Measurements from ENCODE around the gene COX19.

Gene COX19

GRCh38 chr7:978049-978346, 2.6 kb upstream of the COX19 start:
- DNase-seq (ENCODE audit: low read depth), result no peak

GRCh38 chr7:977326-978048, 2.1 kb upstream of the COX19 start:
- DNase-seq (ENCODE audit: low read depth), result no peak

GRCh38 chr7:976901-977325, 1.6 kb upstream of the COX19 start:
- DNase-seq (ENCODE audit: low read depth), result no peak

- no peak for DNase-seq (ENCODE audit: low read depth)
Observed at GRCh38 chr7:975702-976473, 539 bp upstream of the COX19 start.

GRCh38 chr7:974172-974571, 1.2 kb downstream of the COX19 start:
- peak; percentile 58 for DNase-seq (ENCODE audit: low read depth)

GRCh38 chr7:973312-973711, 2.0 kb downstream of the COX19 start:
- DNase-seq (ENCODE audit: low read depth), result peak; percentile 75

GRCh38 chr7:972676-973309, 2.6 kb downstream of the COX19 start:
- peak; percentile 99 for DNase-seq (ENCODE audit: low read depth)

GRCh38 chr7:972110-972509, 3.2 kb downstream of the COX19 start:
- DNase-seq (ENCODE audit: low read depth), result no peak

- DNase-seq (ENCODE audit: low read depth), result no peak
Observed at GRCh38 chr7:970744-971143, 4.6 kb downstream of the COX19 start.

GRCh38 chr7:969403-969802, 5.9 kb downstream of the COX19 start:
- DNase-seq (ENCODE audit: low read depth), result no peak

GRCh38 chr7:968205-969105, 6.9 kb downstream of the COX19 start:
- DNase-seq (ENCODE audit: low read depth), result no peak

GRCh38 chr7:967361-968082, 7.8 kb downstream of the COX19 start:
- DNase-seq (ENCODE audit: low read depth), result no peak

GRCh38 chr7:966291-967069, 8.9 kb downstream of the COX19 start:
- no peak for DNase-seq (ENCODE audit: low read depth)

- DNase-seq (ENCODE audit: low read depth), result peak; percentile 92
Observed at GRCh38 chr7:964401-965231, 10.7 kb downstream of the COX19 start.

GRCh38 chr7:963236-964078, 11.9 kb downstream of the COX19 start:
- no peak for DNase-seq (ENCODE audit: low read depth)

- DNase-seq (ENCODE audit: low read depth), result no peak
Observed at GRCh38 chr7:962401-963081, 12.8 kb downstream of the COX19 start.

- DNase-seq (ENCODE audit: low read depth), result peak; percentile 49
Observed at GRCh38 chr7:961546-962400, 13.6 kb downstream of the COX19 start.

Measured in amniotic epithelial cell (primary cell).